ENCODE results near the gene ELOVL5.

The ELOVL5 gene

DNA sequence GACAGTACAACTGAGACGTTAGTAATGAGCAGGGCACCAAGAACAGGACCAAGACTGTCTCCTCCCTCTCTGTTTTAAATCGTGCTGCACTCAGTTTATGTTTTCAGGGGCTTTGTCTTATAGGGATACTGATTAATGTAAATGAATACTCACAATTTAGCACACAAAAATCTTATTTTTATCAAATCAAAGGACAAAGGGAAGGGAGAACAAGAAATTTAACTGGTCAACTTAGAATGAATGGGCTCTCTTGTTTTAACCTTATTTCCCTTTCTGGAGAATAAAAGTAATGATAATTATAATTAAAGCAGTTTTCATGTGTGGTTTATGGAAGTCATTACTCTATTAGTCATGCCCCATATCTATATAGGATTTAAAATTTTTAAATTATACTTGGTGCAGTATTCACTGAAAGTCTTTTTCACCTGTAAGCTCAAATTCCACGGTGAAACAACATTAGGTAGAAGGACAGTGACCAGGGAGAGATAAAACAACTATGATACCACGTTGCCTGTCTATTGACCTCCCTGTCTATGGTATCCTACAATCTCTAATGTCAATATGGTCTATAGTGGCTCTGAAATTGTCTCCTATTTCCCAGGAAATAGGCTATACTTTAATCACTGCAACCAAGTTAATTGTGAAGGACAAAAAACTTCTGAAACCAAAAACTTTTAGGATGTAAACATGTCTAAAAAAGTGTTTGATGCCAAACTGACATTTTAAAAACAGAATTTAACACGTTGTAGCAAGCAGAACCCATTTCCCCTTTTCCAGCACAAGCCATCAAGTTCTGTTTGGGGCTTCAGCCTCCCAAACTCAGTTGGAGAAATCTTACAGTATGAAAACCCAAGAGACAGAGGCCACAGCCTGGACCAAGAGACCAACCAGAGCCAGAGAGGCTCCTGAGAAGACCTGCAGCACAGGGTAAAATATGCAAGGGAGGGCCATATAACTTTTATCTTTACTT lies 15.0 kb downstream of the ELOVL5 start:
- no peak for TF ChIP-seq CREB1 (IDR thresholded peaks at IDR 0.05; ENCODE audit: low read depth)
- no peak for TF ChIP-seq NFIC (IDR thresholded peaks at IDR 0.05)
- TF ChIP-seq TEAD4 (IDR thresholded peaks at IDR 0.05): no peak
- no peak for TF ChIP-seq TCF12 (IDR thresholded peaks at IDR 0.05; ENCODE audit: low read depth)
- TF ChIP-seq FOXM1 (IDR thresholded peaks at IDR 0.05; ENCODE audit: borderline replicate concordance, low read depth): no peak
- TF ChIP-seq REST (IDR thresholded peaks at IDR 0.05; ENCODE audit: low read depth): no peak
- no peak for TF ChIP-seq YY1 (IDR thresholded peaks at IDR 0.05; ENCODE audit: low read depth)
- TF ChIP-seq RAD21 (IDR thresholded peaks at IDR 0.05; ENCODE audit: low read depth): no peak

DNA sequence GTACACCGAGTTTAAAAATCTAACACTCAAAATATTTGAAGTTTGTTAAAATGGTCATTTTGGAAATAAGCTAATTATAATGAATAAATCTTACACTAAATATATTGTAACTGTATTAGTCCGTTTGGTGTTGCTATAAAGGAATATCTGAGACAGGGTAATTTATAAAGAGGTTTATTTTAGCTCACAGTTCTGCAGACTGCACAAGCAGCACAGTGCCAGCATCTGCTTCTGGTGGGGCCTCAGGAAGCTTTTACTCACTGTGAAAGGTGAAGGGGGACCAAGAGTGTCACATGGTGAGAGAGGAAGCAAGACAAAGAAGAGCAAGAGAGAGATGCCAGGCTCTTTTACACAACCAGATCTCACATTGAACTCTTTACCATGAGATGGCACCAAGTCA lies 17.1 kb downstream of the ELOVL5 start:
- TF ChIP-seq YY1 (IDR thresholded peaks at IDR 0.05; ENCODE audit: low read depth): no peak
- no peak for TF ChIP-seq EP300 (IDR thresholded peaks at IDR 0.05; ENCODE audit: borderline replicate concordance)
- no peak for TF ChIP-seq CEBPB (IDR thresholded peaks at IDR 0.05)
- no peak for TF ChIP-seq ZBTB7A (IDR thresholded peaks at IDR 0.05; ENCODE audit: low read depth)
- no peak for TF ChIP-seq CREB1 (IDR thresholded peaks at IDR 0.05; ENCODE audit: low read depth)
- TF ChIP-seq FOXM1 (IDR thresholded peaks at IDR 0.05; ENCODE audit: borderline replicate concordance, low read depth): no peak
- TF ChIP-seq, protein P1, sequence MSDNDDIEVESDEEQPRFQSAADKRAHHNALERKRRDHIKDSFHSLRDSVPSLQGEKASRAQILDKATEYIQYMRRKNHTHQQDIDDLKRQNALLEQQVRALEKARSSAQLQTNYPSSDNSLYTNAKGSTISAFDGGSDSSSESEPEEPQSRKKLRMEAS (IDR thresholded peaks at IDR 0.05): no peak
- TF ChIP-seq TEAD4 (IDR thresholded peaks at IDR 0.05): no peak
- no peak for TF ChIP-seq RAD21 (IDR thresholded peaks at IDR 0.05; ENCODE audit: low read depth)
- no peak for TF ChIP-seq EGR1 (IDR thresholded peaks at IDR 0.05)
- TF ChIP-seq, protein P2, sequence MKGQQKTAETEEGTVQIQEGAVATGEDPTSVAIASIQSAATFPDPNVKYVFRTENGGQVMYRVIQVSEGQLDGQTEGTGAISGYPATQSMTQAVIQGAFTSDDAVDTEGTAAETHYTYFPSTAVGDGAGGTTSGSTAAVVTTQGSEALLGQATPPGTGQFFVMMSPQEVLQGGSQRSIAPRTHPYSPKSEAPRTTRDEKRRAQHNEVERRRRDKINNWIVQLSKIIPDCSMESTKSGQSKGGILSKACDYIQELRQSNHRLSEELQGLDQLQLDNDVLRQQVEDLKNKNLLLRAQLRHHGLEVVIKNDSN (IDR thresholded peaks at IDR 0.05): no peak
- TF ChIP-seq REST (IDR thresholded peaks at IDR 0.05; ENCODE audit: low read depth): no peak
- TF ChIP-seq NFIC (IDR thresholded peaks at IDR 0.05): no peak
- no peak for TF ChIP-seq TAF1 (IDR thresholded peaks at IDR 0.05; ENCODE audit: low read depth)

DNA sequence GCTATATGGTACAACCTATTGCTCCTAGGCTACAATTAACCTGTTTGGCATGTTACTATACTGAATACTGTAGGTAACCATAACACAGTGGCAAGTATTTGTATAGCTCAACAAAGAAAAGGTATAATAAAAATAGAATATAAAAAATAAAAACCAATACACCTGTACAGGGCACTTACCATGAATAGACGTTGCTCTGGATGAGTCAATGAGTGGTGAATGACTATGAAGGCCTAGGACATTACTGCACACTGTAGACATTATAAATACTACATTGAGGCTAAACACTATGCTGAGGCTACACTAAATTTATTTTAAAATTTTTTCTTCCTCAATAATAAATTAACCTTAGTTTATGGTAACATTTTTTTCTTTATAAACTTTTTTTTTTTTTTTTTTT lies 18.6 kb downstream of the ELOVL5 start:
- TF ChIP-seq TEAD4 (IDR thresholded peaks at IDR 0.05): no peak
- no peak for TF ChIP-seq TAF1 (IDR thresholded peaks at IDR 0.05; ENCODE audit: low read depth)
- no peak for TF ChIP-seq REST (IDR thresholded peaks at IDR 0.05; ENCODE audit: low read depth)
- TF ChIP-seq EP300 (IDR thresholded peaks at IDR 0.05; ENCODE audit: borderline replicate concordance): no peak
- no peak for TF ChIP-seq ZBTB7A (IDR thresholded peaks at IDR 0.05; ENCODE audit: low read depth)
- no peak for TF ChIP-seq CREB1 (IDR thresholded peaks at IDR 0.05; ENCODE audit: low read depth)
- no peak for TF ChIP-seq NFIC (IDR thresholded peaks at IDR 0.05)
- TF ChIP-seq CEBPB (IDR thresholded peaks at IDR 0.05): no peak
- TF ChIP-seq, protein P2 (IDR thresholded peaks at IDR 0.05): no peak
- TF ChIP-seq EGR1 (IDR thresholded peaks at IDR 0.05): no peak
- no peak for TF ChIP-seq YY1 (IDR thresholded peaks at IDR 0.05; ENCODE audit: low read depth)
- TF ChIP-seq, protein P1 (IDR thresholded peaks at IDR 0.05): no peak
- TF ChIP-seq FOXM1 (IDR thresholded peaks at IDR 0.05; ENCODE audit: borderline replicate concordance, low read depth): no peak
- TF ChIP-seq TCF12 (IDR thresholded peaks at IDR 0.05; ENCODE audit: low read depth): no peak

GRCh38 chr6:53328375-53328774 lies 20.4 kb downstream of the ELOVL5 start:
- TF ChIP-seq, protein P1 (IDR thresholded peaks at IDR 0.05): no peak
- TF ChIP-seq TAF1 (IDR thresholded peaks at IDR 0.05; ENCODE audit: low read depth): no peak
- TF ChIP-seq, protein P2 (IDR thresholded peaks at IDR 0.05): no peak
- no peak for TF ChIP-seq RAD21 (IDR thresholded peaks at IDR 0.05; ENCODE audit: low read depth)
- TF ChIP-seq CREB1 (IDR thresholded peaks at IDR 0.05; ENCODE audit: low read depth): no peak
- TF ChIP-seq FOXM1 (IDR thresholded peaks at IDR 0.05; ENCODE audit: borderline replicate concordance, low read depth): no peak
- TF ChIP-seq YY1 (IDR thresholded peaks at IDR 0.05; ENCODE audit: low read depth): no peak
- no peak for TF ChIP-seq NFIC (IDR thresholded peaks at IDR 0.05)
- no peak for TF ChIP-seq CEBPB (IDR thresholded peaks at IDR 0.05)

Data from Ishikawa (cell line).